ENCODE measurements around the gene SMIM43.

Gene SMIM43

DNA sequence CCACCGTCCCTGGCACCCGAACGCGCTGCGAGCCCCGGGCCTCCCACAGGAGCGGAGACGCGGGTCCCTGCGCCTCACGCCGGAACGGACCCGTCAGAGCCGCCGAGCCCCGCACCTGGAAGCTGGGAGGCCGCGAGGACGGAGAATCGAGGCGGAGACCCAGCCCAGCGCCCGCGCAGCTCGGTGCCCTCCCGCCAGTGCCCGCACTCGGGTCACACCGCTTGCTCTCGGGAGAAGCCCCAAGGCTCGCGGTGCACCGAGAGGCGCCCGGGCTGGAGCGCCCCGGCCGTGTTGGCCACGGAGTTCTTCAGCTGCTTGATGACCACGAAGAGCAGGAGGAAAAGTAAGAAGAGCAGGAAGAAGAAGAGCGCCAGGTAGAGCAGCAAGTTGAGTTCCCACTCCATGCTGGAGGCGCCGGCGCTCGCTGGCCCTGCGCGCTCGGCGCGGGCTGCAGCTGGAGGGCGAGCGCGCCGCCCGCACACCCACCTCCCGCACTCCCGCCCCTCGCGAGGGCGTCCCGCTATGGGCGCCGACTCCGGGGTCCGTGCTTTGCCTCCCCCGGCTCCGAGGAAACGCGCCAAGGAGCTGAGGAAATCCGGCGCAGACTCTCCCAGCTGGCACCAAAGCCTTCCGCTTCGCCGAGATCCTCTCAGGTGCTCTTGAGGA lies at the start of gene SMIM43:
Gene SMIM43, minus strand, starts transcription at position 463 of the 666 bp plus-strand sequence. Its CDS starts 59 bp downstream, at position 404.
- Mint-ChIP-seq H3K36me3 (ENCODE audit: low read depth) (no peaks in the 10 kb centered on the region), H3K4me1 (ENCODE audit: low read depth) (peaks cover 17% of the 10 kb centered on the region), H3K27ac (no peak within 1 kb of the TSS), H3K27me3 (peaks cover 76% of the 10 kb centered on the region), H3K9me3 (no peaks in the 10 kb centered on the region), H3K4me3 (peak within 1 kb of the TSS; percentile 69)
- peak; percentile 33 for DNase-seq

GRCh38 chr4:121814756-121815155 lies 49.8 kb upstream of the SMIM43 start:
- Mint-ChIP-seq H3K36me3 (ENCODE audit: low read depth) (peaks cover 93% of the 10 kb centered on the region), H3K4me3 (no peak overlapping the region), H3K27me3 (no peaks in the 10 kb centered on the region), H3K27ac (peak overlapping the region; percentile 41), H3K9me3 (no peaks in the 10 kb centered on the region), H3K4me1 (ENCODE audit: low read depth) (peaks cover 19% of the 10 kb centered on the region)
- no peak for DNase-seq

DNA sequence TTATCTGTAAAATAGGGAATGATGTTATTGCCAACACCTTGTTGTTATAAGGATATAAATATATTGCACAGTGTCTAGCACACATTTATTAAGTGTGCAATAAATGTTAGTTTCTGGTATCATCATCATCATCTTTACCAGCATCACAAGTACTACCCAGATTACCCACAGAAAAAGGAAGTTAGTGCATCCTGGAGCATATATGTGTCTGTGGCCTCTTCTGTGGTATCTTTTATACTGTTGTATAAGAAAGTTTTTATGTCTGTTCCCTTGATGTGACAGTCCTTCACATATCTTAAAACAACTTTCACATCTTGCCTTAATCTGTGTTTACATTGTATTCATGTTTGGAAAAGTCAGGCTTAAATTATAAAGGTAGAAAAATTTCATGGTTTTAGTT lies 46.2 kb upstream of the SMIM43 start:
- Mint-ChIP-seq H3K4me3 (no peak overlapping the region), H3K27ac (peak overlapping the region; percentile 27), H3K4me1 (ENCODE audit: low read depth) (peaks cover 24% of the 10 kb centered on the region), H3K9me3 (no peaks in the 10 kb centered on the region), H3K36me3 (ENCODE audit: low read depth) (peaks cover 89% of the 10 kb centered on the region), H3K27me3 (no peaks in the 10 kb centered on the region)
- DNase-seq, result no peak

DNA sequence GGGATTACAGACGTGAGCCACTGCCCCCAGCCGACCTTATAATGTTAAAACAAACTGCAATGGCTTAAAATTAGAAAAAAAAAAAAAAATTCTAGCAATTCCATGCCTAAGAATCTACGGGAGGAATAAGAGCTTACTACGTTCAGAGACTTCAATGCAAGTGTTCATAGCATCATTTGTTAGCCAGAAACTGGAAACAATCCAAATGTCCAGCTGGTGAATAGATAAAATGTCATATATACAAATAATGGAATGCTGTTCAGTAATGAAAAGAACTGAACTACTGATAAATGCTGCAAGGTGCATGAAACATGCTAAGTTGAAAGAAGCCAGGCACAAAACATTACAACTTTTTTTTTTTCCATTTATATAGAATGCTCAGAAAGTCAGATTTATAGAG lies 41.4 kb upstream of the SMIM43 start:
- no peak overlapping the region for H3K4me3 Mint-ChIP-seq
- no peaks in the 10 kb centered on the region for H3K9me3 Mint-ChIP-seq
- DNase-seq, result no peak
- H3K27me3 Mint-ChIP-seq, result no peaks in the 10 kb centered on the region
- H3K4me1 Mint-ChIP-seq (ENCODE audit: low read depth), result peaks cover 42% of the 10 kb centered on the region
- no peak overlapping the region for H3K27ac Mint-ChIP-seq
- H3K36me3 Mint-ChIP-seq (ENCODE audit: low read depth), result peaks cover 93% of the 10 kb centered on the region

DNA sequence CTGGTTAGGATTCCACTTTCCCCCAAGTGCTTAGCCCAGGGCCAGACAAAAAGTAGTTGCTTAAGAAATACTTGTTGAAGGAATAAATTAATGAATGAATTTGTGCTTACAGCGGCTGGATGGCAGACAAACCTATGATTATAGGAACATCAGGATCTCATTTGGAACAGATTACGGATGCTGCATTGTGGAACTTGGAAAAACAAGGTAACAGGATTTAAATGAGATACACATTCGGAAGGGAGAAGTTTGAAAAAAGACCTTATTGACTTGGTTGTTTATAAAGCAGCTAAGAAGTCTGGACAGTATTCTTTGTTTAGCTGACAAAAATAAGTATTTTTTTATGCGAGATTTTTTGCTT lies 36.7 kb upstream of the SMIM43 start:
- peaks cover 56% of the 10 kb centered on the region for H3K36me3 Mint-ChIP-seq (ENCODE audit: low read depth)
- peak overlapping the region; percentile 93 for H3K27ac Mint-ChIP-seq
- H3K27me3 Mint-ChIP-seq, result no peaks in the 10 kb centered on the region
- DNase-seq, result no peak
- peaks cover 50% of the 10 kb centered on the region for H3K4me1 Mint-ChIP-seq (ENCODE audit: low read depth)
- H3K4me3 Mint-ChIP-seq, result peak overlapping the region; percentile 89
- no peaks in the 10 kb centered on the region for H3K9me3 Mint-ChIP-seq

DNA sequence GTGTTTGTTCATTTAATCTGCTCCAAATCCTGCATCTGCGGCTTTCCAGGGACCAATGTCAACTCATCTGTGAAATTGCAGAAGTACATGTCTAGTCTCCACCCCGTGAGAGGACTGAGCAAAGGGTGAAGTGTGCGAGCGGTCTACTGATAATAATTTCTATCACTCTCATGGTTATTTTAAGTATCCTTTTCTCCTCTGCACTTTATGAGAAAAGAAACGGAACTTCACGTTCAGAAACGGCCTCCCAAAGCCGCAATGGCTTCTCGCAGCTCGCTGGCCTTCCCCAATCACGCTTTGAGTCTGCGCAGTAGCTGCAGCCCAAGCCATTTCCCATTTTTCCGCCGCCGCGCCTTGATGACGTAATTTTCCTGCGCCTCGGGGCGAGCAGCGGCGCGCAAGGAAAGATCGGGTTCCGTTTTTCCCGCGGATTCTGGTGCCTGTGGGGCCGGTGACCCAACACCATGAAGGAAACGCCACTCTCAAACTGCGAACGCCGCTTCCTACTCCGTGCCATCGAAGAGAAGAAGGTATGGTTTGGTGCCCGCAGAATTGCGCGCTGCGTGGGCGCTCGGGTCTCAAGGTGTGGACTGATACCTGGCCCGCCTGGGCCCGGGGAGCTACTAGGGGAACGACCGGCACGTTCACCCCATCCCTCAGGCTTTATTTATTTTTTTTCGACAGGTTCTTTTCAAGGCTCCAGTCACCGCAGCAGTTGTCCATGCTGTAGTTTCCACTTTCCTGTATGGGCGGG lies 36.2 kb upstream of the SMIM43 start, which contains the start of gene EXOSC9:
Gene EXOSC9, plus strand, starts transcription at position 363 of the 754 bp plus-strand sequence. Its CDS starts 102 bp downstream, at position 465.
- peaks cover 50% of the 10 kb centered on the region for H3K36me3 Mint-ChIP-seq (ENCODE audit: low read depth)
- H3K4me1 Mint-ChIP-seq (ENCODE audit: low read depth), result peaks cover 49% of the 10 kb centered on the region
- H3K4me3 Mint-ChIP-seq, result peak within 1 kb of the TSS; percentile 89
- DNase-seq, result peak; percentile 97
- H3K9me3 Mint-ChIP-seq, result no peaks in the 10 kb centered on the region
- H3K27ac Mint-ChIP-seq, result peak within 1 kb of the TSS; percentile 93
- H3K27me3 Mint-ChIP-seq, result no peaks in the 10 kb centered on the region

DNA sequence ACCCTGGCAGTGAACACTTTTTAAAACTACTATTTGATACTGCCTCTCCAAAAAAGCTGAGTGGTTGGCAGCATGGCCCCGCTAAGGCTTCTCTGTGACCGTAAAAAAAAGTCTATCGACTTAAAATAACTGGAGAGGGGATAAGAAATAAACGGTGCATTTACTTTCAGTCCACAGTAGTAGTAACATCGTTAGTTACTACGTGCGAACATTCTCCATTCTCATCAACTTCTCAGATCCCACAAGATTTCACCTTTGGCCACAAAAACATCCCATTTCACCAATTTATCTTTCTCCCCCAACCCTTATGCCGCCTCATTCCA lies 35.6 kb upstream of the SMIM43 start:
- Mint-ChIP-seq H3K4me3 (peak overlapping the region; percentile 89), H3K27me3 (no peaks in the 10 kb centered on the region), H3K27ac (peak overlapping the region; percentile 93), H3K9me3 (no peaks in the 10 kb centered on the region), H3K36me3 (ENCODE audit: low read depth) (peaks cover 46% of the 10 kb centered on the region), H3K4me1 (ENCODE audit: low read depth) (peaks cover 49% of the 10 kb centered on the region)
- no peak for DNase-seq

GRCh38 chr4:121799867-121800501 lies 35.0 kb upstream of the SMIM43 start:
- H3K27me3 Mint-ChIP-seq, result no peaks in the 10 kb centered on the region
- peaks cover 46% of the 10 kb centered on the region for H3K4me1 Mint-ChIP-seq (ENCODE audit: low read depth)
- H3K36me3 Mint-ChIP-seq (ENCODE audit: low read depth), result peaks cover 40% of the 10 kb centered on the region
- H3K9me3 Mint-ChIP-seq, result no peaks in the 10 kb centered on the region
- H3K27ac Mint-ChIP-seq, result peak overlapping the region; percentile 93
- peak overlapping the region; percentile 89 for H3K4me3 Mint-ChIP-seq
- no peak for DNase-seq

DNA sequence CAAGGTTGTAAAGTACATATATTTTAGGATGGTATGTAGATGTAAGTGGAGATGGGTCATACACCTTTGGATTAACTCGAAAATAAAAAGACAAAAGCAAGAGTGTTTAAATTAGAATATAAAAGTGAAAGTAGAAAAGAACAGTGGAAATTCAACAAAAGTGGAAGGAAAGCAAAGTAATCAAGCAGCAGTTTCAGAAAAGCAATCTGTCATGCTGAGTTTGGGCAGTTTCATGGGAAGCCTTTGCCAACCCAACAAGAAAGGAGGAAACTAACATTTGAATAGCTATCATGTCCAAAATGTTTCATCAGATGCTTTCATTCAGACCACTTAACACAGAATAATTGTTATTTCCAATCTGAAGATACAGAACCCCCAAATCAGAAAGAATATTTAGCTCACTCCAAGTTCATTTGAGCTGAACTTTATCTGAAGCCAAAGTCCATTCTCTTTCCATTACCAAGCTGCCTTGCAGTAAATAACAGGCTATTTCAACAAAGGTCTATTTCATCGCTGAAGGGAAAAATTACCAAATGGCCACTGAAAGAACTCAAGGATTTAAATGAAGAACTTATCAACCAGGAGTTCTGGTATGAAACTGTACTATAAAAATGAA lies 34.4 kb upstream of the SMIM43 start:
- H3K27ac Mint-ChIP-seq, result peak overlapping the region; percentile 93
- H3K36me3 Mint-ChIP-seq (ENCODE audit: low read depth), result peaks cover 33% of the 10 kb centered on the region
- H3K4me1 Mint-ChIP-seq (ENCODE audit: low read depth), result peaks cover 41% of the 10 kb centered on the region
- no peak for DNase-seq
- H3K27me3 Mint-ChIP-seq, result no peaks in the 10 kb centered on the region
- peak overlapping the region; percentile 89 for H3K4me3 Mint-ChIP-seq
- no peaks in the 10 kb centered on the region for H3K9me3 Mint-ChIP-seq

DNA sequence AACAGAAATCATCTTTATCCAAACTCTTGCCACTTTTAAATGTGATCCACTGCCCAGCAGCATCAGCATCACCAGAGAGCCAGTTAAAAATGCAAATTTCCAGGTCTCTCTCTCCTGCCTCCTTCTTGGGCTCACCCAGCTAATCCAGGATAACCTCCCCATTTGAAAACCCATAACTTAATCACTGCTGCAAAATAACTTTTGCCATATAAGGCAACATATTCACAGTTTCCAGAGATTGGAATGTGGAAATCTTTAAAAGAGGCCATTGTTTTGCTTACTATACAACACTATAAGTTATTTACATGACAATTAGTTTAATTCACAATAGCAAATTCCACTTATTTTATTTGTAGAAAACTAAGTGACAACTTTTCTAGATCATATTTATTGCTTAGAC lies 31.3 kb upstream of the SMIM43 start:
- no peak overlapping the region for H3K4me3 Mint-ChIP-seq
- DNase-seq, result no peak
- H3K4me1 Mint-ChIP-seq (ENCODE audit: low read depth), result peaks cover 25% of the 10 kb centered on the region
- H3K27ac Mint-ChIP-seq, result no peak overlapping the region
- H3K9me3 Mint-ChIP-seq, result no peaks in the 10 kb centered on the region
- H3K36me3 Mint-ChIP-seq (ENCODE audit: low read depth), result peaks cover 4% of the 10 kb centered on the region
- peaks cover 2% of the 10 kb centered on the region for H3K27me3 Mint-ChIP-seq

- H3K4me3 Mint-ChIP-seq, result no peak overlapping the region
- H3K36me3 Mint-ChIP-seq (ENCODE audit: low read depth), result no peaks in the 10 kb centered on the region
- no peak overlapping the region for H3K27ac Mint-ChIP-seq
- no peaks in the 10 kb centered on the region for H3K9me3 Mint-ChIP-seq
- no peak for DNase-seq
- H3K27me3 Mint-ChIP-seq, result peaks cover 7% of the 10 kb centered on the region
- peaks cover 10% of the 10 kb centered on the region for H3K4me1 Mint-ChIP-seq (ENCODE audit: low read depth)
These were observed 29.7 kb upstream of the SMIM43 start for GRCh38 chr4:121794505-121795188.

GRCh38 chr4:121792966-121793365 lies 28.0 kb upstream of the SMIM43 start:
- Mint-ChIP-seq H3K4me1 (ENCODE audit: low read depth) (peaks cover 9% of the 10 kb centered on the region), H3K4me3 (no peak overlapping the region), H3K36me3 (ENCODE audit: low read depth) (no peaks in the 10 kb centered on the region), H3K27ac (no peak overlapping the region), H3K9me3 (no peaks in the 10 kb centered on the region), H3K27me3 (peaks cover 19% of the 10 kb centered on the region)
- DNase-seq, result no peak

GRCh38 chr4:121791481-121791880 lies 26.5 kb upstream of the SMIM43 start:
- no peaks in the 10 kb centered on the region for H3K9me3 Mint-ChIP-seq
- H3K27me3 Mint-ChIP-seq, result peaks cover 31% of the 10 kb centered on the region
- no peaks in the 10 kb centered on the region for H3K36me3 Mint-ChIP-seq (ENCODE audit: low read depth)
- H3K4me3 Mint-ChIP-seq, result no peak overlapping the region
- H3K27ac Mint-ChIP-seq, result no peak overlapping the region
- no peak for DNase-seq
- peaks cover 9% of the 10 kb centered on the region for H3K4me1 Mint-ChIP-seq (ENCODE audit: low read depth)

GRCh38 chr4:121790976-121791375 lies 26.0 kb upstream of the SMIM43 start:
- Mint-ChIP-seq H3K4me1 (ENCODE audit: low read depth) (peaks cover 9% of the 10 kb centered on the region), H3K27me3 (peaks cover 36% of the 10 kb centered on the region), H3K36me3 (ENCODE audit: low read depth) (no peaks in the 10 kb centered on the region), H3K27ac (no peak overlapping the region), H3K4me3 (no peak overlapping the region), H3K9me3 (no peaks in the 10 kb centered on the region)
- no peak for DNase-seq

Measured in activated T-cell treated with anti-CD3 and anti-CD28 coated beads, Interleukin-2, amount 50 U/mL, for 24 hours (primary cell).